Stimulated activated CD4-positive, alpha-beta T cell treated with anti-CD3 and anti-CD28 coated beads, Interleukin-1b, Interleukin-23, amount 100 ng/mL, for 24 hours (primary cell): ENCODE measurements around the gene PRKG1.

ENCODE experiments used
- DNase-seq, 4 experiments: peaks; one replicate each; pipeline ENCODE4 v3.0.0-alpha.2; 2020; ENCODE audit warnings: low read depth in 4 of 4, low spot score in 1 of 4

PRKG1 gene

GRCh38 chr10:52276163-52276562 is 1201.9 kb downstream of the PRKG1 start:
- DNase-seq: no peak

GRCh38 chr10:52276986-52277385 is 1202.7 kb downstream of the PRKG1 start:
- DNase-seq: no peak

GRCh38 chr10:52279546-52279945 is 1205.3 kb downstream of the PRKG1 start:
- no peak for DNase-seq

- DNase-seq: no peak
These were observed 1205.8 kb downstream of the PRKG1 start for GRCh38 chr10:52280051-52280450.

- no peak for DNase-seq
These were observed 1208.9 kb downstream of the PRKG1 start for GRCh38 chr10:52283174-52283573.

GRCh38 chr10:52284416-52285013 is 1210.2 kb downstream of the PRKG1 start:
- DNase-seq: no peak

GRCh38 chr10:52287866-52288265 is 1213.6 kb downstream of the PRKG1 start:
- no peak for DNase-seq

GRCh38 chr10:52297747-52298146 is 1223.5 kb downstream of the PRKG1 start:
- DNase-seq: no peak

- no peak for DNase-seq
These were observed 1226.5 kb downstream of the PRKG1 start for GRCh38 chr10:52300599-52301277.

GRCh38 chr10:52308251-52309031 is 1234.2 kb downstream of the PRKG1 start:
- no peak for DNase-seq

- DNase-seq: no peak
These were observed 1238.6 kb downstream of the PRKG1 start for GRCh38 chr10:52312942-52313255.

- no peak for DNase-seq
These were observed 1239.1 kb downstream of the PRKG1 start for GRCh38 chr10:52313256-52313932.

GRCh38 chr10:52313933-52314821 is 1239.9 kb downstream of the PRKG1 start, which contains the start of gene DKK1:
DKK1 (plus strand) TSS chr10:52314281; CDS start chr10:52314435, 154 bp downstream.
- no peak for DNase-seq

GRCh38 chr10:52314822-52315552 is 1240.7 kb downstream of the PRKG1 start:
- DNase-seq: no peak

GRCh38 chr10:52316001-52316400 is 1241.7 kb downstream of the PRKG1 start:
- no peak for DNase-seq

GRCh38 chr10:52316500-52316899 is 1242.2 kb downstream of the PRKG1 start:
- no peak for DNase-seq

- no peak for DNase-seq
These were observed 1243.9 kb downstream of the PRKG1 start for GRCh38 chr10:52318136-52318701.

- DNase-seq: no peak
These were observed 1244.7 kb downstream of the PRKG1 start for GRCh38 chr10:52318822-52319464.

- no peak for DNase-seq
These were observed 1245.6 kb downstream of the PRKG1 start for GRCh38 chr10:52319926-52320325.
